Kidney epithelial cell (primary cell): ENCODE results near the gene RPUSD1. TPM values are rescaled to one million over a fixed set of nuclear protein-coding genes. Genes with fewer than 3 reads are reported as not detected.

Source experiments
- DNase-seq: peaks from one replicate; pipeline ENCODE4 v3.0.0-alpha.2; 2010; ENCODE audit warnings: low read depth
- H3K27me3 ChIP-seq: 2 replicates; pipeline ENCODE4 v1.6.0; 2011; ENCODE audit warnings: low read length; ENCODE audit not compliant: control insufficient read depth, insufficient read depth
- H3K36me3 ChIP-seq: 2 replicates; pipeline ENCODE4 v1.5.1; 2011; ENCODE audit warnings: low read length; ENCODE audit not compliant: control insufficient read depth, insufficient read depth
- H3K4me3 ChIP-seq: 2 replicates; pipeline ENCODE4 v1.5.1; 2011; ENCODE audit warnings: low read depth, mild to moderate bottlenecking, control low read depth, low read length
- total RNA-seq: library from RNA; depleted of rRNA; stranded (reverse); fragments of >200 nt; gene quantifications from 2 replicates; pipeline ENCODE4 v1.2.3, GENCODE V29; 2015
- TF ChIP-seq, protein P1 (sequence below): IDR thresholded peaks from 2 replicates; pipeline ENCODE4 v1.5.1; 2011; ENCODE audit warnings: mild to moderate bottlenecking, moderate library complexity, low read length, control low read depth, inconsistent platforms; ENCODE audit not compliant: insufficient read depth, poor library complexity, severe bottlenecking

The RPUSD1 gene
- total RNA-seq, 1 donor from 2014 or later: 42.0 TPM

DNA sequence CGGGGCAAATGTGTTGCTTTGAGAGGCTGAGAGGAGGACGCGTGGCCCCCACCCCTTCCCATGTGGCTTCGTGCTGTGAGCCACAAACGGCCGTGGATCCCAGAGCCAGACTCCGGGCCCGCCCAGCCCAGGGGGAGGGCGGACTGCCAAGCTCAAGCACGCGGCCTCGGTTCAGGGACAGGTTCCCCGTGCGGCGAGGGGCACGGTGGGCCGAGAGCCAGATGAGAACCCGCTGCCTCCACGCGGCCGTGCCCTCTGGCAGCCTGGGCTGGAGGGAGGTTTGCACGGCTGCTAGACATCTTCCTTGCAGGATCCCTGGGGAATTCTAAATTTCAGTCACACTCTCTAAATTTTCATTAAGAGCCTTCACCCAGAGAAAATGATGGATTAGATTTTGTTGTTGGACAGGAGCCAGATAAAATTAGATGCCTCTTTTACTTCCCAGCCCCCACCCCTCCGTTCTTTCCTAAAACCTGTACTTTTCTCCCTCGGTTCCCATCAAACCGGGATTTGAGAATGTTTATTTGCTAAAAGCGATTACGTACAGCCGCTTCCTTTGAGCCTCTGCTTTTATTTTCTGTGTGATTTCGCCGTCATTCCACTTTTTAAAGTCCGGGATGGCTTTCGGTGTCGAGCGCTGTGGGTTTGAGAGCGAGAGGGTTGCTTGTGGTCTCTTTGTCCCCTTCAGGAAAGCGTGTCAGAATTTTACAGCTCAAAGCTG lies 37.3 kb upstream of the RPUSD1 start:
- no peak overlapping the region for H3K4me3 ChIP-seq
- H3K36me3 ChIP-seq: no peaks in the 10 kb centered on the region
- peaks cover 15% of the 10 kb centered on the region for H3K27me3 ChIP-seq
- TF ChIP-seq, protein P1, sequence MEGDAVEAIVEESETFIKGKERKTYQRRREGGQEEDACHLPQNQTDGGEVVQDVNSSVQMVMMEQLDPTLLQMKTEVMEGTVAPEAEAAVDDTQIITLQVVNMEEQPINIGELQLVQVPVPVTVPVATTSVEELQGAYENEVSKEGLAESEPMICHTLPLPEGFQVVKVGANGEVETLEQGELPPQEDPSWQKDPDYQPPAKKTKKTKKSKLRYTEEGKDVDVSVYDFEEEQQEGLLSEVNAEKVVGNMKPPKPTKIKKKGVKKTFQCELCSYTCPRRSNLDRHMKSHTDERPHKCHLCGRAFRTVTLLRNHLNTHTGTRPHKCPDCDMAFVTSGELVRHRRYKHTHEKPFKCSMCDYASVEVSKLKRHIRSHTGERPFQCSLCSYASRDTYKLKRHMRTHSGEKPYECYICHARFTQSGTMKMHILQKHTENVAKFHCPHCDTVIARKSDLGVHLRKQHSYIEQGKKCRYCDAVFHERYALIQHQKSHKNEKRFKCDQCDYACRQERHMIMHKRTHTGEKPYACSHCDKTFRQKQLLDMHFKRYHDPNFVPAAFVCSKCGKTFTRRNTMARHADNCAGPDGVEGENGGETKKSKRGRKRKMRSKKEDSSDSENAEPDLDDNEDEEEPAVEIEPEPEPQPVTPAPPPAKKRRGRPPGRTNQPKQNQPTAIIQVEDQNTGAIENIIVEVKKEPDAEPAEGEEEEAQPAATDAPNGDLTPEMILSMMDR: no peak
- no peak for DNase-seq

DNA sequence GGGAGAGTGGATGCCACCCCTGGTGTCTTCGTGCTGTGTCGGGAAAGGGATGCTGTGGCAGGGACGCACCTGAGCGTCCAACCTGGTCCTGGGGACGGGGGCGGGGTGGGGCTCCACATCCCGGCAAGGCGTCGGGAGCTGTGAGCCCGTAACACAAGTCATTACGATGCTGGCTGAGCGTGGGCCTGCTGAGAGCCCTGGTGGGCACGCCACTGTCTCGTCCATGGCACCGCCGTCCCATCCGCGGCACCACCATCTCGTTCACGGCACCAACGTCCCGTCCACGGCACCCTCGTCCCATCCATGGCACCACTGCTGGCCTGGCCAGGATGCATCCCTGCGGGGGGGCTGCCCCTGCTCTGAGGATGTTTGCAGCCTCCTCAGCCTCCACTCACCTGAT lies 36.4 kb upstream of the RPUSD1 start:
- TF ChIP-seq, protein P1: no peak

GRCh38 chr16:824194-824593 lies 36.0 kb upstream of the RPUSD1 start:
- Histone ChIP-seq H3K36me3 (no peaks in the 10 kb centered on the region), H3K4me3 (no peak overlapping the region), H3K27me3 (peaks cover 15% of the 10 kb centered on the region)
- DNase-seq: no peak
- TF ChIP-seq, protein P1: no peak

More for the DNA sequence above, 36.4 kb upstream of the RPUSD1 start:
- H3K36me3 ChIP-seq: no peaks in the 10 kb centered on the region
- no peak overlapping the region for H3K4me3 ChIP-seq
- peaks cover 15% of the 10 kb centered on the region for H3K27me3 ChIP-seq
- no peak for DNase-seq

DNA sequence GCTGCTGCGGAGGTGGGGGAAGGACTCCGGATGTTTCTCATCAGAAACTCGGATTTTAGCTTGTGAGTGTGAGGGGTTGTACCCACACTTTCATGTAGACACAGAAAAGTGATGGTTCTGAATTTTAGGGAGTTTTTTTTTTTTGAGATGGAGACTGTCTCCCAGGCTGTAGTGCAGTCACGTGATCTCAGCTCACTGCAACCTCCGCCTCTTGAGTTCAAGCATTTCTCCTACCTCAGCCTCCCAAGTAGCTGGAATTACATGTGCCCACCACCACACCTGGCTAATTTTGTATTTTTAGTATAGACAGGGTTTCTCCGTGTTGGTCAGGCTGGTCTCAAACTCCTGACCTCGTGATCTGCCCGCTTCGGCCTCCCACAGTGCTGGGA lies 34.7 kb upstream of the RPUSD1 start:
- TF ChIP-seq, protein P1: no peak
- peaks cover 21% of the 10 kb centered on the region for H3K27me3 ChIP-seq
- no peaks in the 10 kb centered on the region for H3K36me3 ChIP-seq
- no peak overlapping the region for H3K4me3 ChIP-seq
- no peak for DNase-seq

- TF ChIP-seq, protein P1: no peak
- no peak for DNase-seq
- H3K27me3 ChIP-seq: peaks cover 25% of the 10 kb centered on the region
- H3K36me3 ChIP-seq: no peaks in the 10 kb centered on the region
- no peak overlapping the region for H3K4me3 ChIP-seq
Measured at GRCh38 chr16:822174-822908, 34.2 kb upstream of the RPUSD1 start.
